HG02571 (cell line): ENCODE measurements around the gene GKN1.

Source experiments
- ATAC-seq: cut with Tn5 transposase; IDR thresholded peaks from one replicate; pipeline ENCODE4 v1.9.1; 2021; ENCODE audit warnings: mild to moderate bottlenecking, moderate library complexity; ENCODE audit not compliant: unreplicated experiment

Gene GKN1

DNA sequence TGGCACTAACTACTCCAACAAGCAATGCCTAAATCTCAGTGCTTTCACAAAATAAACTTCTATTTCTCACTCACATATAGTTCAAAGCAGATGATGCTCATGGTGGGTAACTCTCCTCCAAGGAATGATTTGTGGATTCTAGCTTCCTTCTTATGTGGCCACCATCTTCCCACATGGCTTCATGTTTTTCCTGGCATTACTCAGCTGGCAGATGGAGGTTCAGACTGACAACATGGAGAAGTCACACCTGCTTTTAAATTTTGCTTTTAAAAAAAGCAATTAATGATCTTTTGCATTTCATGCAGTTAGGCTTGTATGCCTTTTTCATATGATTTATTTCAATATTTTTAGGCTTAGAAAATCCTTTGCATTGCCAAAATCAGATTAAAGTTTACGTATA, 15.4 kb upstream of the GKN1 start:
- no peak for ATAC-seq

DNA sequence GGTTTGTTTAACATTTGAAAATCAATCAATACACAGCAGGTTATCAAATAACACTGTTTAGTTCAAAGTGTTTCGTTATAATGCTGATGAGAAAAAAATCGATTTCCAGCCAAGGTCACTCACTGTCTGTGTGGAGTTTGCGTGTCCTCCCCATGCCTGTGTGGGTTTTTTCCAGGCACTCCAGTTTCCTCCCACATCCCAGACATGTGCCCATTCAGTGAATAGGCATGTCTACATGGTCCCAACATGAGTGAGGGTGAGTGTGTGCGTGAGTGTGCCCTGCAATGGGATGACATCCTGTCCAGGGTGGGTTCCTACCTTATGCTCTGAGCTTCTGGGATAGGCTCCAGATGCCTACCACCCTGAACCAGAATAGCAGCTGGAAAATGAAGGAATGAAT, 13.1 kb upstream of the GKN1 start:
- ATAC-seq: no peak

- ATAC-seq: no peak
Observed at GRCh38 chr2:68964282-68964681, 10.2 kb upstream of the GKN1 start.

GRCh38 chr2:68968221-68968620, 6.2 kb upstream of the GKN1 start:
- ATAC-seq: no peak

DNA sequence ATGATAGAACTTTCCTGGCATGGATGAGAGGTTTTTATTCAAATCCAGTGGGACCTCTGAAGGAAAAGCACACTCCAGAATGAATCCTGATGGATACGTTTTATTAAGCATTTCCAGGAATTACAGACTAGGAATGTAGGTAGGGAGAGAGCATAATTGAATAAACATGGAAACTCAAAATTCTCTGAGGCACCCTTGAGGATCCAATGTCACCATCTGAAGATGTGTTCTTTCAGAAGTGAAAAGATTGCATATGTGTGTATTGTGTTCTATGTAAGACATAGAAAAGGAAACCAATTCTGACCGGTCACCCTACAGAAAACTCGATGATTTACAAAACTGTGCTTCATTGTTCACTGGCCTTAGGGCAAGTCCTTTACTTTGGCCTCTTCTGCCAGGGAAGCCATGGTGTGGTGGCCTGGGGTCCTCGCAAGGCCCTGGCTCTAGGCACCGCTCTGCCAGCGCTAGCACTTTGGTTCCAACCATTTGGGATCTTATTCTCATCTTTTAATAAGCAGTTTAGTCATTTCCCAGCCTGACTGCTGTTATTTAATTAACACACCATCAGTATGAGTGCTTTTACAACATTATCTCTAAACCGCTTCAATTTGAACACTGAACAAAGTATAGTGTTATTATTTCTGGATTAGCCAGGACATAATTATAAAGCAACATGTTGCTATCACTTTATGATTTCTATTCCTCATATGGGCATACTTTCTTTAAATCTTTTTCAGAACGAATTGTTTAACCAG, 4.5 kb upstream of the GKN1 start:
- ATAC-seq: no peak

DNA sequence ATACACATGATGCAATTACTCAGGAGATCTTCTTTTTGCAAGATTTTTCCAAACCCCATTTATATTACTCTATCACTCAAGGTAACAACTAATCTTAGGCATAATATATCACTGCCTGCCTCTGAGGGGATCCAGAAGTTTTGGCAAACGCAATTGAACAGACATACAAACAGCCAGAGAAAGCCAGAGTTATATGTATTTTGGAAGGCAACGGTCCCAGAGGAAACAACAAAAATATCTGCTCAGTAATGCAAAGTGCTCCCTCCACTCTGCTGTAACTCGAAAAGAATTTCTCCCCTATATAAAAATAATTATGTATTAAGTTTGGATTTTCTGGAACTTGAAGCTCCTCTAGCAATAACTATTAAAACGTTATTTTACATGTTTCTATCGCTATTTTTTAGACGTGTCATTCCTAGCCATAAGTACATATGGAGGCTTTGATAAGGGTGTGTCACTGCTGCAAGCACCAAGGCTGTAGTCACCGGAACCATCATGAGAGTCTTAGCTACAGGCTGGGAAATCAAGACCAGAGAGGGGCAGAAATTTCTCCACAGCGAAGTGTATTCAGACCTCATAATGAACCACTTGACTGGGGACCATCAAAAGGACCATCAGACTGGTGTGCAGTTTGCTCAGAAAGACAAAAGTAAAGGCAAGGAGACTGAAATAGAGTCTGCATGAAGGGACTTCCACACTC, 3.7 kb upstream of the GKN1 start:
- no peak for ATAC-seq

GRCh38 chr2:68971591-68972231, 2.7 kb upstream of the GKN1 start:
- no peak for ATAC-seq

DNA sequence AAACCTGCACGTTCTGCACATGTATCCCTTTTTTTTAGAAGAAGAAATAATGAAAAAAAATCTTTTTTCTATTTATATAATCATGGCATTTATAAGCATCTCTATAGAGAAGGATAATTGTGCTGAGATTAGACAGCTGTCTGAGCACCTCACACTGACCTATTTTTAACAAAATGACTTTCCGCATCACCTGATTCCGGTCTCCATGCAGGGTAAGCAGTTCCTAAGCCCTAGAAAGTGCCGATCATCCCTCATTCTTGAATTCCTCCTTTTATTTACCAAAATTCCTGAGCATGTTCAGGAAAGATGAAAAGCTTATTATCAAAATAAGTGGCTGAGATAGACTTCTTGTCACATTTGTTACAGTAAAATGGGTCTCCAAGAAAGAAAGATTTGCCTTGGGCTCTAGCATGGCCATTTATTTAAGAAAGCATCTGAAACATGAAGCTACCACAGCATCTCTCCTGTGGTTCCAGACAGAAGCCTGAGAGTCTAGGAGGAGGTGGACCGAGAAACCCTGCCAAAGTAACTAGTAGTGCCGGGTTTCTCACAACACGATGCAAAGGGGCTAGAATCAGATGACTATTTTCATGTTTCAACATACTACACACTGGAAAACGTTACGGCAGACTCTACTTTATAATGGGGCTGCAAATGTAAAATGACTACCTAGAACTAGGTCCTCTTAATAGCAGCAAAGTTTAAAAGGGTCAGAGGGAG, 670 bp downstream of the GKN1 start:
- ATAC-seq: no peak

DNA sequence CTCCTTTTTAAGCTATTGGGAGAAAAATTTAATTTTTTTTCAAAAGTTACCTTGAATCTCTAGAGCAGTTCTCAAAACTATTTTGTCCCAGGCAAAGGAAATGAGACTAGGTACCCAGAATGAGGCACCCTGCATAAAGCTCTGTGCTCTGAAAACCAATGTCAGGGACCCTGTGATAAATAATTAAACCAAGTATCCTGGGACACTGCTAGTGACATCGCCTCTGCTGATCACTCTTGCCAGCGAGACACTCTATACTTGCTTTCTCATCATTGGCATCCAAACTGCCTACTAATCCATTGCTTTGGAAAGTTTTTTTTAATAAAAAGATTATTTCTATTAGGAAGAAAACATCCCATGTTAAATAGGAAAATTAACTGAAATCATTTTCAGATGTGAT, 1.4 kb downstream of the GKN1 start:
- ATAC-seq: no peak

DNA sequence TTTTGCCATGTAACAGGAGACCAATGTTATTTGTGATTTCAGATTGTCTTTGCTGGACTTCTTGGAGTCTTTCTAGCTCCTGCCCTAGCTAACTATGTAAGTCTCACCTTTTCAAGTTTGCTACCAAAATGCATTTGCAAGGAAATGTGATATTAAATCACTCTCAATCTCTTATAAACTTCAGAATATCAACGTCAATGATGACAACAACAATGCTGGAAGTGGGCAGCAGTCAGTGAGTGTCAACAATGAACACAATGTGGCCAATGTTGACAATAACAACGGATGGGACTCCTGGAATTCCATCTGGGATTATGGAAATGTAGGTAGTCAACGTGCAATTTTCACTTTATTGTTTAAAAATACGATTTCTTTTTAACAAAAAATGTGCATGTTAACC, 3.0 kb downstream of the GKN1 start:
- no peak for ATAC-seq

- ATAC-seq: no peak
Observed at GRCh38 chr2:68978098-68978497, 3.7 kb downstream of the GKN1 start.

- no peak for ATAC-seq
Observed at GRCh38 chr2:68980956-68981355, 6.5 kb downstream of the GKN1 start.

DNA sequence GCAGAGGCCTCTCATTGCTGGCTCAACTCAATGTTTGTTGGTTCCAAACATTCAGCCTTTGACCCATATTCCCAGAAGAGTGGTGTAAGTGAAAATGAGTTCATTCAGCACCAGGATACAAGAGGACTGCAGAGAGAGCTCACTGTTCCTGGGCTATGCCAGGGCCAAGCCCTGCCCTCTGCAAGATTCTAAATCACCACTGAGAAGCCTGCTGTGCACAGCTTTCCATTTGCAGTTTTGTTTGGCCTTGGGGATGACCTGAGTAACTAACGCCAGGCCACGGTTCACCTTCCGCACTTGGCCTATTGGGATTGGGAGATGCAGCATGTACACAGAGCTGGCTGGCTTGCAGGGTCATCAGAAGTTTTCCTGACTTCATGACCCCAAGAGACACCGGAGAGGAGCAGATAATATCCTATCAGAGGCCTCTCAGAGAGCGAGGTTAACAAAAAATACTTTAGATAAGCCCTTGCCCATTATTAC, 12.6 kb downstream of the GKN1 start:
- ATAC-seq: no peak

DNA sequence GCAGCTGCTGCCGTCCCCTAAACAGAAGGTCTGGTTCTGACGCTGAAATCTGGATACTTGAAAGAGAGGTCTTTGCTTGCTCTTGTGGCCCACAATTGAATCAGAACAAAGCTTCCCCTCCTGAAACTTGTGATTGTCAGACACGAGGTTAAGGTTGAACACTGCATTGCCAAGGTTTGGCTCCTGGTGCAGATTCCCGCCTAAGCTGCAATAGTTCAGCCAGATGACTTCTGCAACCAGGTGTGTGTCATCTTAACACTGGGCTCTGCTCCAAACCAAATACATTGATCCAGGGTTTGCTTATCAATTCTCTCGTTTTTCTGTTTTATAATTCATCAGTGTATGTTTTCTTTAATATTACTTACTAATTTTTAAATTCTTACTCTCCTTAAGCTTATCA, 14.6 kb downstream of the GKN1 start:
- ATAC-seq: no peak

- ATAC-seq: no peak
Observed at GRCh38 chr2:68992341-68992740, 17.9 kb downstream of the GKN1 start.

DNA sequence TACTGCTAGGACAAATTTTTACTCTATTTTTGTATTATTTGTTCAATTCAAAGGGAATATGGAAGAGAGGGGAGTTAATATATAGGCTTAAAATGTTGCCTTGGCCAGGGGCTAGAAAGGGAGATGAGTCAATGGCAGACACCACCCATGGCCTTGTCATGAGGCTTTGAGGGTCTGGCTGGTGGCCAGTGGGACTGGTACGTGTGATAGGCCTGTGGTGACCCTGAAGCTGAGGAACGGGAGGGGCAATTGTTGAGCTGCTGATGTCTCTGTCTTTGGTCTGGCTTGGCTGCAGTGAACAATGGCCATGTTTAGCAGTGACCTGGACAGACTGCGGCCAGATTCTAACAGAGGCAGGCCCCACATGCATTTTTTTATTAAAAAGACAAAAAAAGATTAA, 18.5 kb downstream of the GKN1 start:
- no peak for ATAC-seq

DNA sequence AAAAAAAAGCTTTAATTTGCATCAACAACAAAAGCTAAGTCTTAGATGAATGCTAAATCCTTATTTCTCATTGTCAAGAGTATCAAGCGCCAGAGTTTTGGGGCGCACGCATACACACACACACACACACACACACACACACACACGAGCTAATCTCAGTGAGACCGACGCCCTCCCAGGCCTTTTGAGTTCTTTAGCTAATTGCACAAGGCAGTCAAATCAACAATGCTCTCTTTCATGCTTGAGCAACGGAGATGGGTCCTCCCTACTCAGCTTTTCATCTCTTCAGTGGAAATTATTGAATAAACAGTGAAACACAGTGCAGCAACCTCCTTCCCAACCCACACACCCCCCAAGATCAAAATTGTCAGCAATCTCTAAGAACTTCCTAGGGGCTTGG, 19.2 kb downstream of the GKN1 start:
- no peak for ATAC-seq

DNA sequence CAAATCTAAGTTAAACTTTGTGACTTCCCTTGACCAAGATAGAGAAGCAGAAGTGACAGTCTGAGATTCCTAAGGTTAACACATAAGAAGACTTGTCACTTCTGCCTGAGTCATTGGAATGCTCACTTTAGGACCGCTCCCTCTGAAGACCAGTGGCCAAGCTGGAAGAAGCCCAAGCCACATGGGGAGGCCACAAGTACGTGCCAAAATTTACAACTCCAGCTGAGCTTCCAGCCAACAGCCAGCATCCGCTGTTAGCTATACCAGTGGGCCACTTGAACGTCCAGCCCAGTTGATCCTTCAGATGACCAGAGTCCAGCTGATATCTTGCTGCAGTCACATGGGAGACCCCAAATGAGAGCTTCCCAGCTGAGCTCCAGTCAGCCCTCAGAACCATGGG, 20.4 kb downstream of the GKN1 start:
- ATAC-seq: no peak

- no peak for ATAC-seq
Observed at GRCh38 chr2:68995916-68996315, 21.5 kb downstream of the GKN1 start.

- no peak for ATAC-seq
Observed at GRCh38 chr2:68997401-68997800, 23.0 kb downstream of the GKN1 start.

GRCh38 chr2:69001879-69002278, 27.4 kb downstream of the GKN1 start:
- ATAC-seq: no peak
